Measurements from ENCODE around the gene ADA.

The ADA gene

GRCh38 chr20:44642203-44643153 lies 9.0 kb downstream of the ADA start:
- Histone ChIP-seq H3K9me3 (no peaks in the 10 kb centered on the region), H3K27me3 (no peaks in the 10 kb centered on the region), H3K36me3 (no peaks in the 10 kb centered on the region), H3K4me3 (peak overlapping the region in 1 of 2 donors; percentile 16), H3K27ac (peak overlapping the region; percentile 1 to 12), H3K4me1 (peaks cover 0 to 19% (median 12%) of the 10 kb centered on the region in 4 donors)
- no peak for TF ChIP-seq CTCF (IDR thresholded peaks at IDR 0.05)
- intact Hi-C loops (cut with DNase I; ENCODE audit: low total_unique reads), result no loop called here
- peak; percentile 79 to 84 for DNase-seq

- Histone ChIP-seq H3K9me3 (no peaks in the 10 kb centered on the region), H3K36me3 (no peaks in the 10 kb centered on the region), H3K4me1 (peaks cover 0 to 19% (median 12%) of the 10 kb centered on the region in 4 donors), H3K27ac (no peak overlapping the region), H3K4me3 (no peak overlapping the region), H3K27me3 (no peaks in the 10 kb centered on the region)
- no peak for DNase-seq
- TF ChIP-seq CTCF (IDR thresholded peaks at IDR 0.05), result no peak
- intact Hi-C loops (cut with DNase I; ENCODE audit: low total_unique reads), result no loop called here
Measured at GRCh38 chr20:44641325-44641724, 10.2 kb downstream of the ADA start.

- H3K9me3 ChIP-seq, result no peaks in the 10 kb centered on the region
- no peak overlapping the region for H3K27ac ChIP-seq
- no peak for TF ChIP-seq CTCF (IDR thresholded peaks at IDR 0.05)
- H3K4me1 ChIP-seq, result peaks cover 0 to 19% (median 12%) of the 10 kb centered on the region in 4 donors
- intact Hi-C loops (cut with DNase I; ENCODE audit: low total_unique reads), result no loop called here
- no peaks in the 10 kb centered on the region for H3K36me3 ChIP-seq
- DNase-seq, result no peak
- H3K27me3 ChIP-seq, result no peaks in the 10 kb centered on the region
- H3K4me3 ChIP-seq, result no peak overlapping the region
Measured at GRCh38 chr20:44640522-44640921, 11.0 kb downstream of the ADA start.

GRCh38 chr20:44637522-44638372 lies 13.8 kb downstream of the ADA start:
- Histone ChIP-seq H3K27me3 (no peaks in the 10 kb centered on the region), H3K4me1 (peaks cover 0 to 10% (median 7%) of the 10 kb centered on the region in 4 donors), H3K4me3 (no peak overlapping the region), H3K9me3 (no peaks in the 10 kb centered on the region), H3K36me3 (no peaks in the 10 kb centered on the region), H3K27ac (no peak overlapping the region)
- intact Hi-C loops (cut with DNase I; ENCODE audit: low total_unique reads), result no loop called here
- DNase-seq, result peak; percentile 83 to 86
- no peak for TF ChIP-seq CTCF (IDR thresholded peaks at IDR 0.05)

GRCh38 chr20:44637042-44637441 lies 14.5 kb downstream of the ADA start:
- Histone ChIP-seq H3K4me1 (peaks cover 0 to 7% (median 2%) of the 10 kb centered on the region in 4 donors), H3K27me3 (no peaks in the 10 kb centered on the region), H3K27ac (no peak overlapping the region)

More at GRCh38 chr20:44637042-44637441, 14.5 kb downstream of the ADA start:
- no peak for TF ChIP-seq CTCF (IDR thresholded peaks at IDR 0.05)
- H3K4me3 ChIP-seq, result no peak overlapping the region
- no peaks in the 10 kb centered on the region for H3K36me3 ChIP-seq
- no peaks in the 10 kb centered on the region for H3K9me3 ChIP-seq
- DNase-seq, result no peak
- intact Hi-C loops (cut with DNase I; ENCODE audit: low total_unique reads), result no loop called here

Data from tibial artery (tissue), 4 donors.